Posterior vena cava (tissue), 2 donors: Measurements from ENCODE around the gene UGT1A8. TPM values are rescaled to one million over a fixed set of nuclear protein-coding genes. Genes with fewer than 3 reads are reported as not detected.
"Not testable (repeated sequence)": the region's sequence is repeated elsewhere in the genome, so short reads cannot be mapped to it uniquely, and the experiment has no call there.

ENCODE experiments used
- DNase-seq: peaks from one replicate; pipeline ENCODE4 v3.0.0-alpha.2; 2020; ENCODE audit warnings: low spot score
- intact Hi-C, 2 donors: fragments of 100-400 bp; cut with DNase I; formaldehyde crosslinking; loops; one replicate each; pipeline versions ENCODE4 v1.14.1 to v1.14.2; 2022 to 2023
- total RNA-seq, 2 donors: library from RNA; stranded (reverse); fragmentation: NEBNext Ultra II Directional; extraction: Animal tissue kit (Norgen Biotek cat#: 25700); gene quantifications; one replicate each; pipeline ENCODE4 v1.2.1, GENCODE V29; 2021
- donor health status: DM: yes; HTN: yes; CAD: no.
- donor health status: DM: yes; HTN: yes; CAD: no.

UGT1A8 gene
- total RNA-seq, 2 donors from 2014 or later, result not detected

DNA sequence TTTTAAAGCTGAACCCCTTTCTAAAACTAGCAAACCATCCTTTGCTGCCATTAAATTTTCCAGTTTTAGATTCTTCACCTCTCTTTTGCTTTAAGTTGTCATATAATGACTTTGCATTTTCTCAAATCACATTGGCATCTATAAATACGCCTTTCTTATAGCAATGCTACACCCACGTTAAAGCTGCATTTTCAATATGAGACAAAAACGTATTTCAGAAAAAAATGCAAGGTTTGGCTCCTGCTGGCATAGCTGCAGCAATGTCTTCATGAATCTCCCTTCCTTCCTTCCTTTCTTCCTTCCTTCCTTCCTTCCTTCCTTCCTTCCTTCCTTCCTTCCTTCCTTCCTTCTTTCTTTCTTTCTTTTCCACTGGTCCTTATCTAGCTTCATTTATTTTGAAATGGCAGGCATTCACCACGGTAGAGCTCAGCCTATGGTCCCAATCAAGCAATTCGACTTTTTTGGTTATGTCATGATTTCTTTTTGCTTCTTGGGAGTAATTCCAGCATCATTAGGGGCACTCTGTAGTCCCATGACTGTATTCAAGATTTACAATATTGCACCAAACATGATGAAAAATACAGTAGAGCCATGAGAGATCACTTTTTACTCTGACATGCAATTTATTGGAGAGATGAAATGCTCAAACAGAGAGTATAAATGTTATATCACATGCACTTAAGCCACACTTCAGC lies 10.0 kb downstream of the UGT1A8 start:
- intact Hi-C loops, result loop anchor here in 1 of 2 donors (10.0 kb wide), 1 partner anchor 1057 kb away; no protein-coding TSS in a partner anchor
- DNase-seq, result no peak

DNA sequence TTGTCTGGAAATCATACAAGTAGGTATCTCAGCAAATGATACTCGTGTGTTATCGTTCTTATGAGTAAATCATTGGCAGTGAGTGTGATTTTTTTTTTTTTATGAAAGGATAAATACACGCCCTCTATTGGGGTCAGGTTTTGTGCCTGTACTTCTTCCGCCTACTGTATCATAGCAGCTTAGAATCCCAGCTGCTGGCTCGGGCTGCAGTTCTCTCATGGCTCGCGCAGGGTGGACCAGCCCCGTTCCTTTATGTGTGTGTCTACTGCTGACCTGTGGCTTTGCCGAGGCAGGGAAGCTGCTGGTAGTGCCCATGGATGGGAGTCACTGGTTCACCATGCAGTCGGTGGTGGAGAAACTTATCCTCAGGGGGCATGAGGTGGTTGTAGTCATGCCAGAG lies 18.9 kb downstream of the UGT1A8 start, which contains the start of gene UGT1A10:
TSS of gene UGT1A10 (plus strand) at position 143 of the 400 bp plus-strand sequence. CDS start at position 218, 75 bp downstream.
- DNase-seq, intact Hi-C loops: not testable (repeated sequence)

DNA sequence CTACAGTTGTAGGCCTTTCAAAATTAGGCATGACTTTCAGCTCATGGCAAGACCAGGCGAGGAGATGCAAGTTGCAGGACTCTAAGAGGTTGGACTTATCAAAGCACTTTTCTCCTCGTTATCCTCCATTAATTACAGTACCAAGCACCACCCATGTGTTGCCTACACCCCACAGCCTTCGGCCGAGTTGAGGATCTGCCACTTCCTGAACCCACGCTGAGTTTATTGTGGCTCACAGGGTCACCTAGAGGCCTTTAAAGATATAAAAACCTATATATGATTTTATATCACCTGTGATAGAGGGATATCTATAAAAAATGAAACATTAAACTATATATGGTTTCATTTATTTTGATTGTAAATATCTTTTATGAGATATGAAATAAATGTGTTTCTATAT lies 21.4 kb downstream of the UGT1A8 start:
- intact Hi-C loops, result no loop called here
- no peak for DNase-seq

DNA sequence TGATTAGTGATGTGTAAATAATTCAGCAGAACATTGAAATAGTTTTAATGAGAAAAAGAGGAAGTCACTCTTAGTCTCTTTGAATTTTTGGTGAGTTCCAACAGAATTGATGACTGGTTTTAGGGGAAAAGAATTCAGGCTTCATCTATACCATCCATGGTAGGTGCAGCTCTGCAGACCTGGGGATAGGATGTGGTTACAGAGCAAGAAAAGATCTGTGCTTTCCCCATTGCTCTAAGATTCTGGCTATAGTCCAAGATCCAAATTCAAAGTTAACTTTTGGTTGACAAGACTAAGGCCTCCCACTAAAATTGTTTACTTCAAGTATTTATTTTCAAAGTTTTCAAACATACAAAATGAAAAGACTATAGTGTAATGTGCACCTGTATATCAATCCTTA lies 22.4 kb downstream of the UGT1A8 start:
- no peak for DNase-seq
- intact Hi-C loops, result loop anchor here in 1 of 2 donors (10.0 kb wide), 1 partner anchor 165 kb away; no protein-coding TSS in a partner anchor

DNA sequence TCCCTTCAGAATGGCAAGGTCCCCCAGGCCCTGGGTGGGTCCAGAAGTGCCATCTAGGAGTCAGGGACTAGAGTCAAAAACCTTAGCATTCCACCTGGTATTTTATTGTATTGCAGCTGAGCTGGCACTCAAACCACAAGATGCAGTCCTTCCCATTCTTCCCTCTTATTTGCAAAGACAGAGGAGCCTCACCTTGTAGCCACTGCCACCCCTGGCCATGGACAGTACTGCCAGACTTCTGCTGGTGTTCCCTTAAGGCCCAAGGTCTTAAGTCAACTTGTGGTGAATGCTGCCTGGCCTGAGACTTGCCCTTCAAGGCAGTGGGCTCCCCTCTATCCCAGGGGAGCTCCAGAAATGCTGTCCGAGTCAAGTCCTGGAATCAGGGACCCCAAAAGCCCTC lies 25.7 kb downstream of the UGT1A8 start:
- no peak for DNase-seq
- intact Hi-C loops, result loop anchor here in 1 of 2 donors (10.0 kb wide), 1 partner anchor 162 kb away; no protein-coding TSS in a partner anchor

DNA sequence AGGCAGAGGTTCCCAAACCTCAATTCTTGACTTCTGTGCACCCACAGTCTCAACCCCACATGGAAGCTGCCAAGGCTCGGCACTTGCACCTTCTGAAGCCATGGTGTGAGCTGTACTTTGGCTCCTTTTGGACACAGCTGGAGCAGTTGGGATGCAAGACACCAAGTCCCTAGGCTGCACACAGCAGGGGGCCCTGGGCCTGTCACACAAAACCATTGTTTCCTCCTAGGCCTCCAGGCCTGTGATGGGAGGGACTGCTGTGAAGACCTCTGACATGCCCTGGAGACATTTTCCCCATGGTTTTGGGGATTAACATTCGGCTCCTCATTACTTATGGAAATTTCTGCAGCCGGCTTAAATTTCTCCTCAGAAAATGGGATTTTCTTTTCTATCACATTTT lies 28.6 kb downstream of the UGT1A8 start:
- intact Hi-C loops, result loop anchor here in 1 of 2 donors (10.0 kb wide), 1 partner anchor 159 kb away; no protein-coding TSS in a partner anchor
- not testable (repeated sequence) for DNase-seq

DNA sequence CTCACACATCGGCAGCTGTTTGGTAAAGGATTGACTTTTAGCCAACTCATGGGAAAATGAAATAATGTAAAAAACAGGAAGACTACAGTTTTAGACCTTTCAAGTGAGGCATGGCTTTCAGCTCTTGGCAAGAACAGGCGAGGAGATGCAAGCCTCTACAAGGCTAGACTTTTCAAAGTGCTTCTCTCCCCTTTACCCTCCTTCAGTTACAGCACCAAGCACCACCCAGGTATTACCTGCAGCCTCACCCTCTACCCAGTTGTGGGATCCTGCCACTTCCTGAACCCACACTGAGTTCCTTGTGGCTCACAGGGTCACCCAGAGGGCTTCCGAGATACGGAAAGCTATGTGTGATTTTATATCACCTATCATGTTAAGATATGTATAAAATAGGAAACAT lies 33.5 kb downstream of the UGT1A8 start:
- intact Hi-C loops, result no loop called here
- DNase-seq, result no peak

DNA sequence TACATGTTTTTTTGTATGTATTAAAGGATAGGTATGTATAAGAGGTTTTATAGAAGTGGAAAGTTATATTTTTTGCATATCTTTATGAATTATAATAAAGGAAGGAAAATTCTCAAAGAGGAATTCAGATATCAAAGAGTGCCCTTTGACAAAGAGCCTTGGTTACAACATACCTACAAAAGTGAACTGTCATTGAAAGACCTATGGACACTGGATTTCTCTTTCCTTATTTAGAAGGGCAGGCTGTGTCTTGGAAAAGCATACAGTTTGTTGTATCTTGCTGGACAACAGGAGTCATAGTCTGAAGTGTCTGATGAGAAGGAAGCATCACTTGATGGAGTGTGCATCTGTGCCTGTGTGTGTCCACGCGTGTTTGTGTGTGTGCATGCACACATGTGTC lies 34.0 kb downstream of the UGT1A8 start:
- no peak for DNase-seq
- intact Hi-C loops, result no loop called here

DNA sequence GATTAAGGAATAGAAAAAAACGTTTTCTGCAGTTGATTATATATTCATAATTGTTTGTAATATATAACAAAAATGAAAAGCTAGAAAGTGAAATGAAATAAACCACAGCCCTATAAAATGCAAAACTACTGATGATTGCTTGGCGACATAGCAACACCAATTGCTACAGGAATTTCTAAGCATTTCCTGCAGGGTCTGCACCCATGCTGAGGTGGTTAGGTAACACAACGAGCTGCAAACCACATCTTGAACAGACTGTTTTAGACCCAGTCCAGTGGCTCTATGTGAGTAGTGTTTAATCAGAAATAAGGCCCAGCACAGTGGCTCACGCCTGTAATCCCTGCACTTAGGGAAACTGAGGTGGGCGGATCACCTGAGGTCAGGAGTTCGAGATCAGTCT lies 37.1 kb downstream of the UGT1A8 start:
- no peak for DNase-seq
- intact Hi-C loops, result no loop called here

DNA sequence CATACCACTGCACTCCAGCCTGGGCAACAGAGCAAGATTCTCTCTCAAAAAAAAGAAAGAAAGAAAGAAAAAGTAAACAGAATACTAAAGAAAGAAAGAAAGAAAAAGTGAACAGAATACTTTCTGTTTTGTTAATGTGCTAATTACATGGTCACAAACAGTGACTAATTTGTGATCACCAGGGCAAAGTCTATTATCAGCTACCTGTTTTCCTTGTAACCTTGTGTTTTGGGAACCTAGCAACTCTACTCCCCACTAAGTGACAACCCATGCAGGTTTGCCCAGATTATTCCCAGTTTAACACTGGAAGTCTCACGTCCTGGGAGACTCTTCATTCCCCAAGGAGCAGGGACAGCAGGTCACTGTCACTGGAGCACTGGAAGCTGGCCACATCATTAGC lies 37.6 kb downstream of the UGT1A8 start:
- intact Hi-C loops, result no loop called here
- DNase-seq, result no peak

DNA sequence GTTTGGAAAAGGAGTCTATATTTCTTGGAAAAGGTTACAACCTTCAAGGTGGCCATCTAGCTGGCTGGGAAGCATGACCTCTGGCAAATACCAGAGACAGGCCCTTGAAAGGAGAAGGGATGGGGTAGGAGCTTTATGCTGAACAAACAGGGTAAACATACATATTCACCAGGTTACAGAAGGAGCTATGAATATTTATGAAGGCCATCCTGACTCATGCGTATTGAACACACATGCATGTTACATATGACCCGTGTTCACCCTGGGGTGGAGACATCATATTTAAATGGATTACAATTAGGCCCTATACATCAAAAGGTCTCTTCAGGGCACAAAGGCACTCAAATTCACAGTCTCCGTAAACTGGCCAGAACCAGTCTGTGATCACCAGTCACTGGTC lies 38.5 kb downstream of the UGT1A8 start:
- intact Hi-C loops, DNase-seq: not testable (repeated sequence)

DNA sequence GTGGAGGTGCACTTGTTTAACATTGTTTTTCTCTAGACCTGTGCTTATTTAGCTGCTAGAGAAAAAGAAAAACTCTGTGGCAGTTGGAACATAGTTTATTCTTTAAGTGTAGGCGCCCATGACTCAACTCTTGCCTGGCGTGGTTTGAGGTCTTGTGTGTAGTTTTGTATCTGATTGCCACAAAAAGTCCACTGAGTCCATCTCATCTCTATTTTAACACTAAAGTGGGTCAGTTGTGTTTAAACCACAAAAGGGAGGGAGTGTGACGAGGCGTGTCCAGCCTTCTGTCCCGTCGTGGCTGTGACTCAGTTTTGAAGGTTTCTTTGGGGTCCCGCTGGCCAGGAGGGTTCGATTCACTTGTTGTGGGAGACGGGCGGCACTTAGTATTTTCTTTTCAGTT lies 39.0 kb downstream of the UGT1A8 start:
- intact Hi-C loops, result no loop called here
- DNase-seq, result no peak

DNA sequence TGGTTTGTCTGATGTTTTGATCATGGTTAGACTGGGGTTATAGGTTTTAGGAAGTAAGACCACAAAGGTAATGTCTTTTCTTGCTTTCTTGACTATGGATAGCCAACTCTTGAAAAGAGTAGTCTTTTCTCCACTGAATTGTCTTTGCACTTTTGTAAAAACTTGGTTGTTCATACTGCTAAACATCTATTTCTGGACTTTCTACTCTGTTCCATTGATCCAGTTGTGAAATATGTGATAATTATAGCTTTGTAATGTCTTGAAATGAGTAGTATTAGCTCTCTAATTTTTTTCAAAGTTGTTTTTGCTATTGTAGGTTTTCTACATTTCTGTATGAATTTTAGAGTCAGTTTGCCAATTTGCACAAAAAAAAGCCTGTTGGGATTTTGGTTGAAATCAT lies 41.2 kb downstream of the UGT1A8 start:
- intact Hi-C loops, result no loop called here
- no peak for DNase-seq

DNA sequence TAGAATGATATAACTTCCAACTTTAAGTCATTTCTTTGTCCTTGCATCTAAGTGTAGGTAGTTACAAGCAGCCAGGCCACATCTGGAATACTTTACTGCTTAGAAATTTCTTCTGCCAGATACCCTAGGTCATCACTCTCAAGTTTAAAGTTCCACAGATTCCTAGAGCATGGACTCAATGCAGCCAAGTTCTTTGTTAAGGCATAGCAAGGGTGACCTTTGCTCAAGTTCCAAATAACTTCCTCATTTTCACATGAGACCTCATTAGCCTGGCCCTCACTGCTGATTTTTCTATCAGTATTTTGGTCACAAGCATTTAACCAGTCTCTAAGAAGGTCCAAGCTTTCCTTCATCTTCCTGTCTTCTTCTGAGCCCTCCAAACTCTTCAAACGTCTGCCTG lies 46.5 kb downstream of the UGT1A8 start:
- no peak for DNase-seq
- intact Hi-C loops, result no loop called here

DNA sequence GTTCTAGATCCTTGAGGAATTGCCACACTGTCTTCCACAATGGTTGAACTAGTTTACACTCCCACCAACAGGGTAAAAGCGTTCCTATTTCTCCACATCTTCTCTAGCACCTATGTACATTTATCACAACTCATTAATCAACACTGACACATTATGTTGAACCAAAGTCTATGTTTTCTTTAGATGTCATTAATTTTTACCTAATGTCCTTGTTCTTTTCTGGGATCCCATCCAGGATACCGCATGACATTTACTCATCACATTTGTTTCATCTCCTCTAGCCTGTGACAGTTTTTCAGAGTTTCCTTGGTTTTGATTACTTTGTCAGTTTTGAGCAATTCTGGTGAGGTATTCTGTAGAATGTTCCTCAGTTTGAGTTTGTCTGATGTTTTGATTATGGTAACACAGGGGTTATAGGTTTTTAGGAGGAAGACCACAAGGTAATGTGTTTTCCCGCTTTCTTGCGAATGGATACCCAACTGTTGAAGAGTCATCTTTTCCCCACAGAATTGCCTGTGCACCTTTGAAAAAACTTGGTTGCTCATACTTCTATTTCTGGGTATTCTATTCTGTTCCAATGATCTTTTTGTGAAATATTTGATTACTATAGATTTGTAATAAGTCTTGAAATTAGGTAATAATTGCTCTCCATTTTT lies 51.3 kb downstream of the UGT1A8 start:
- intact Hi-C loops, result no loop called here
- DNase-seq, result no peak

DNA sequence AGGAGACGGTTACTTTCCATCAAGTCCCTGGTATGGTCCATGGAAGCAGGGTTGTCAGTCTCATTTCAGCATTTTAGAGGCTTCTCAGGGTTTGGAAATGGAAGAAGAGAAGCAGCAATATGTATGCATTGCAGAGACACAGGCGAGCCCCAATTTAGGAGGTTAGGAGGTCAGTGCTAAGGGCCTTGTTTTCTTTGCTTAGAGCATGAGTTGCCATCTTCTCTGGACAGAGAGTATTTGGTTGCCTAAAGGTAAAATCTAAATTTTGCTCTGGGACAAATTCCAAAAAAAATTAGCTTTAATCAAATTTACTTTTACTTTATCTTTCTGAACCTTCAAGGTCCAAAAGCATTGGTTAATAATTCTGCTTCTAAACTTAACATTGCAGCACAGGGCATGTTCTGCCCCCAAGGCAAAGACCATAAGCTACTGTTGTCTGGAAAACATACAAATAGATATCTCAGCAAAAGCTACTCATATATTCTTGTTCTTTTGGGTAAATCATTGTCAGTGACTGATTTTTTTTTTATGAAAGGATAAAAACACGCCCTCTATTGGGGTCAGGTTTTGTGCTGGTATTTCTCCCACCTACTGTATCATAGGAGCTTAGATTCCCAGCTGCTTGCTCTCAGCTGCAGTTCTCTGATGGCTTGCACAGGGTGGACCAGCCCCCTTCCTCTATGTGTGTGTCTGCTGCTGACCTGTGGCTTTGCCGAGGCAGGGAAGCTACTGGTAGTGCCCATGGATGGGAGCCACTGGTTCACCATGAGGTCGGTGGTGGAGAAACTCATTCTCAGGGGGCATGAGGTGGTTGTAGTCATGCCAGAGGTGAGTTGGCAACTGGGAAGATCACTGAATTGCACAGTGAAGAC lies 54.1 kb downstream of the UGT1A8 start, which contains the start of gene UGT1A9:
TSS of gene UGT1A9 (plus strand) at position 609 of the 872 bp plus-strand sequence. CDS start at position 646, 37 bp downstream.
- DNase-seq, result no peak
- intact Hi-C loops, result no loop called here

DNA sequence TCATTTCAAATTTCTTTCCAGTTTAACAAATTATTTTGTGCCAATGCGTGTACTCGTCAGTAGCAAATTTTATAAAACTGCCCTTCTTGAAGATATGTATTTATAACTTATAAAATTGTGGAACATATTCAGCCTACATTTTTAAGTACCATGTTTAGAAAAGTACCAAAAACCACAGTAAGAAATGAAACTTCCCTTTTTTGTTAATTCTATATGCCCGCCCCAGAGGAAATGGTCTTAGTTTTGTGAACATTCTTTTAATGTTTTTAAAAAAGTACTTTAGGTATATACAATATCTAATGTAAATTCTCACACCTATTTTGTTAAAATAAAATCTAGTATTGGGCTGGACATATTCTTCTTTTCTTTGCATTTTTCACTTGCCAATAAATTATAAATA lies 55.5 kb downstream of the UGT1A8 start:
- intact Hi-C loops, result no loop called here
- no peak for DNase-seq

DNA sequence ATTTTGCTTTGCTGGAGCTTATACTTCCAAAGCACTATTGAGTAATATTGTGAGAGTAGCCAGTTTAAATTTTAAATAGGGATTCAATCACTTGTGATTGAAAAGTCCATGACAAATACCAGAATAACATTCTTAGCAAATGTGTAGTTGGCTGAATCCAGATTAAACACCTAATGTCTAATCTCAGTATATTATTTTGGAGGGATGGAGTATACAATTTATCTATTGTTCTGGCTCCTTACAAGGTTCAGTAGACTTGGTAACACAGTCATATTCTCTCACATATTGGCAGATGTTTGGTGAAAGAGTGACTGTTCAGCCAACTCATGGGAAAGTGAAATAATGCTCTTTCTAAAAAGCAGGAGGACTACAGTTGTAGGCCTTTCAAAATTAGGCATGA lies 56.5 kb downstream of the UGT1A8 start:
- intact Hi-C loops, result no loop called here
- DNase-seq, result no peak

DNA sequence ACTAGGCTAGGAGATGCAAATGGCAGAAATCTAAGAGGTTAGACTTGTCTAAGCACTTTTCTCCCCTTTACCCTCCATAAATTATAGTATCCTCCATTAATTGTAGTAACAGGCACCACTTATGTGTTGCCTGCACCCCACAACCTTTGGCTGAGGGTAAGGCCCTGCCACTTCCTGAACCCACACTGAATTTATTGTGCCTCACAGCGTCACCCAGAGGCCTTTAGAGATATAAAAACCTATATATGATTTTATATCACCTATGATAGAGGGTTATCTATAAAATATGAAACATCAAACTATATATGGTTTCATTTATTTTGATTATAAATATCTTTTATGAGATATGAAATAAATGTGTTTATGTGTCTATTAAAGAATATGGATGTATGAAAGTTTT lies 56.9 kb downstream of the UGT1A8 start:
- intact Hi-C loops, result no loop called here
- no peak for DNase-seq

DNA sequence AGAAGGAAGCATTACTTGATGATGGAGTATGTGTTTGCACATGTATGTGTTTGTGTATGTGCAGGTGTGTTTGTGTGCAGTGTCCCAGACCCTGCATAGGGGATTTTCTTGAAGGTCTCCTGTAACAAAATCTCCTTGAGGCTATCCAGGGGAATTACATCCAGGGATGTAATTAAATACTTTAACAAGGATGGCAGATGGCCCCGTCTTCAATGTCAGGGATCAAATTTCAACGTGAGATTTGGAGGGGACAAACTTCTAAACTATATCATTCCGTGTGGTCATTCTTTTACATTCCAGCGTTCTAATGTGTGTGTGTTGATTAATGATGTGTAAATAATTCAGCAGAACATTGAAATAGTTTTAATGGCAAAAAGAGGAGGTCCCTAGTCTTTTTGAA lies 57.6 kb downstream of the UGT1A8 start:
- intact Hi-C loops, result no loop called here
- no peak for DNase-seq
